Effector CD8-positive, alpha-beta T cell (primary cell): ENCODE results near the gene WWOX.

Experiments used
- DNase-seq: peaks from one replicate; lab custom pipeline; 2025; lab: John Stamatoyannopoulos, UW

WWOX gene

DNA sequence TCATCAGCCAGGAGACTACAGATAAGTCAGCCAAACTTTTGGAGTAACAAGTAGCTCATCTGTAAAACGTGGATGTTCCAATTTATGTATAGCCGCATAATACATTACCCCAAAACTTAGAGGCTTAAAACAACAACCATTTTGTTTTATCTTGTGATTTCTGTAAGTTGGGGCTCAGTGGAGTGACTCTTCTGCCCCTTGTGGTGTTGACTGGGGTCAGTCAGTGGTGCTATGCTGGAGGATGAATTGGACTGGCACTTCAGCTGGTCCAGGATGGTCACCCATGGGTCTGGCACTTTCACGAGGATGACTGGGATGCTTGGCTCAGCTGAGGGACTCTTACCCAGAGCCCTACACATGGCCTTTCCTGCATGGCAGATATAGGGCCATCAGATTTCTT, 172.5 kb downstream of the WWOX start:
- DNase-seq = no peak

DNA sequence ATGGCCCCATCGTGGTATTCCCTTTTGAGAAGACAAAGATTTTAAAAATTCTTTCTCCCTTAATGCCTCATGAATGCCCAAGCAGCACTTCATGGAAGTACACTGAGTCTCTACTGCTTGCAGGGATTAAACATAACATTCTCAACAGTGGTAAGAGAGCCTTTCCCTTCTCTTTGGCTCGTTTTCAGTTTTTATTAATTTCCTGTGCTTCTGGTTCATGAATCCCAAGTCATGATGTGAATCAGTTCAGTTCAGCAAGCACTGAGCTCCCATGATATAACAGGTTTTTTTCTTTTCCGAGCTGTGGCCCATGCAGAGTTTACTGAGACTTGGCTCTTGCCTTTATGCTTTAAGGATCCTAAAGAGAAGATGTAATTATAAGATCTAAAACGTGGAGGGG, 175.3 kb downstream of the WWOX start:
- DNase-seq = no peak

DNA sequence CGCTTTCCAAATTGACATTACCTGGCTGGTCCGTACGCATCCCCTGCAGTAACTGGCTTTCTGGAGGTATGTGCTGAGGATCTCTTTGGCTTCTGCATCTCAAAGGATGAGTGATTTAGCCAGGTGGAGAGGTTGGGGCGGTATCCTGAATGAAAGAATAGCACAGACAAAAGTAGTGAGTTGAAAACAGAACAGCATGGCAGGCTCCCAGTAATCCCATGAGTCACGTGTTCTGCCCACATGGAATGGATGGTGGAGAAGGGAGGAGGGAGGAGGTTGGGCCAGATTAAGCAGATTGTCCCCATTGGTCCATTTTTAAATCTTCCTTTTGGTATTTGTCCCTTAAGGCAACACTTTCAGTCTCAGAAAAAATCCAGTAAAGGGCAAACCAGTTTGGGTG, 176.0 kb downstream of the WWOX start:
- no peak for DNase-seq

DNA sequence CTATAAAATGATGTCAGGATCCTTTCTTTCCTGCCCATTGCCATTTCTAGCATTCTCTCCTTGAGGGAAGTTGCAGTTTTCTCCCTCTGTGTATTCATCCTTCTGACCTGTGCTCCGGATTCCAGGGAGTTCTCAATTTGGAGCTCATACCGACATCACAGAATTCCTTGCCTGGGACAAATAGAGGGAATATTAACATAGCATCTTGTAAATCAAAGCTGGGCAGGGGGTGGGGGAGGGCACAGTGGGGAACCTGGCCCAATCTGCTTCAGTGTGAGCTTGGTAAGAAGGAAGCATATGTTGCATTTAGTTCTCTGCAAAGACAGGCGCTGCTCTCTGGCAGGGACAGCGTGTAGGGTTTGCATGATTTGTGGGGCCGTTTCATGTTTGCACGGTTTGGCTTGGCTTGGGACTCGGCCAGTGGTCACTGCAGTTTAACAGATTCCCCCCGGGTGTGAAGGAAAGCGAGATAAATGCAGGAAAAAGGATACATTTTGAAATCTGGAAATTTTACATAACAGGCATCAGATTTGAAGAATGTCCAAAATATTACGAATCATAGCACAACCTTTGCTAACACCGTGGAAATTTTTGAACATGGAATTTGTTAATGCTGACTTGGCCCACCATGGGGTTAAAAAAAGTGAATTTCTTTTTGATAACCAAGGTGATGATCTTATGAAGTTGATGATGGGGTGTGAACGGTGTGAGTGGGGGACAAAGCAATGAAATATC, 178.0 kb downstream of the WWOX start:
- no peak for DNase-seq

DNA sequence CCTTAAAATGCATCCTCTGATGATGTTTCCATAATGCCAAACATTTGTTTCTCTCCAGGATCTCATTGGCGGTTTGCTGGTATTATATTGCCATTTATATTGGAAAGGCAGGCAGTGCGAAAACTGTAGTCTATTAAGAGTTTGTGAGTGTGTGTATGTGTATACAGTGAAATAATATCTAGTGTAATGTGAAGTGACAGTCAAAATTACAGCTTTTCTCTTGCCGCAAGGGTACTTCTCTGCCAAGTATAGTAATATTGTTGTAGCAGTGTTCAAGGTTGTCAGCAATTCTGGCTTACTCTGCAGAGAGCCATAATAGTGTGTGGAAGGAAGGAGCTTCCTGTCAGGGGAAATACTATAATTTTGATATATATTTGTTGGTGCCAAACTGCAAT, 178.6 kb downstream of the WWOX start:
- DNase-seq = no peak

DNA sequence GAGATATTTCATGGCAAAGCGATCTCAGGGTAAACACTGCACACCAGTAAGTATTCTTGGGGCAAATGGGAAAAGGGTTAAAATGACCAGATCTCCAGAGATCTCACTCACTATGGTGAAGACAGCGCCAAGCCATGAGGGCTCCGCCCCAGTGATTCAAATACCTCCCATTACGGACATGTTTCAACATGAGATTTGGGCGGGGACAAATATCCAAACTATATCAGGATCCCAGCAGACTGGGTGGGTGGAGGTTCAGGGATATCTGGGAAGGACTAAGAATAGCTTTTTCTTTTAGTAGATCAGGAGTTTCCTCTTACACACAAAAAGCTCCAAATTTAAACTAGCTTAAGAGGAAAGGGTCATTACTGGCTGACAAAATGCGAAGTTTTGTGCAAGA, 181.7 kb downstream of the WWOX start:
- no peak for DNase-seq

DNA sequence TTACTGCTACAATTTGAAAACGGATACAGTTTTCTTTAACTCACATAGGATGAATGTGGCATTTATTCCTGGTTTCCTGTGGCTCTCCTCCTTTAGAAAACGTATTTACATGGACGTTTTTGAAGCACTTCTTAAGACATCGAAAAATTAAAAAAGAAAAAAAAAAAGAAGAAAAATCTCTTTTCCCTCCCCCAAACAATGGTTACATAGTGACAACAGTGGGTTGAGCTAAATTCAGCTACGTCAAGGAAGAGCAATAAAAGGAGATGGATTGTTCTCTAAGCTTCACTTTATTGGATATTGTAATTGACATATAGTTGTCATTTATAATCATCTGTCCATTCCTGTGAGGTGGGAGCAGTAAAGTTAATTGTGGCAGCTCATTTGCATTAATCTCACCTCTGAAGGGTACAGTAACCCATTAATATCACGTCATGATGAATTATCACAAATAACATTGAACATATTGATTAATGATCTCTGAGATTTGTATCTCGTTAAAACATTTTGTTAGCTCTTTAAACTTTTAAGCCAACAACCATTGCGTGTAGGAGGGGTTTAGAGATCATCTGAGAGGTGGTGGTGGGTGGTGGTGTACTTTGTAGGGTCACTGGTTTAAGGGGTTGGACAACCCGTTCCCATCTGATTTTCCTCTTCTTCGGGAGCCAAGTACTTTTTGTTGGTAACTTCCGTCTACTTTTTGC, 184.2 kb downstream of the WWOX start:
- no peak for DNase-seq

DNA sequence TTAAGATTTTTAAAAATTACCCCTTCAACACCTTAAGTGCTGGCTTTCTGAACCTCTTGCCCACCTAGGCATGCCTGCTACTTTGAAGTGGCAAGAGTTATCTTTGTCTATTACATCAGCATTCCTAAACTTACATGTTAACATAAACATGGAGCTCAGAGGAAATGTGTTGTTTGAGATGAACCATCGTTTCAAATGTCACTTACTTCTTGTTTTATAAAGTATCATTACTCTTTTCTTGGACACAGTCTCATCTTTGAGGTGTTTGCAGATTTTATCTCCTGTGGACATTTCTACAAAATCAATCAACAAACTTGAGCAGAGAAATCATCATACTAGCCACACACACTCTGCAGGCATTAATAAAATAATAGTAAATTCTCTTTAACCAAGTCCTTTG, 184.9 kb downstream of the WWOX start:
- DNase-seq = no peak

DNA sequence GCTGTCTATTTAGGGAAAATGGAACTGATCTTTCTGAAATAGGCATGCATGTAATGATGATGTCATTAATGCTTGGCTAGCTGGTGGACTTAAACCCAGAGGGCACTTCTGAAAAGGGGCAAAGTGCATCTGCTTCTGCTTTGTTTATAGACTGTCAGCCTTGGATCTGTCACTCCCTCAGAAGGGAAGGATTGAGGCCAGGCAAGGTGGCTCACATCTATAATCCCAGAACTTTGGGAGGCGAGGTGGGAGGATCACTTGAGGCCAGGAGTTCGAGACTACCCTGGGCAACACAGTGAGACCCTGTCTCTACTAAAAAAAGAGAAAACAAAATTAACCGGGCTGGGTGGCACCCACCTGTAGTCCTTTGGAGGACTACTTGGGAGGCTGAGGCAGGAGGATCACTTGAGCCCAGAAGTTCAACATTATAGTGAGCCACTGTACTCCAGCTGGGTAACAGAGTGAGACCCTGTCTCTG, 185.5 kb downstream of the WWOX start:
- no peak for DNase-seq

DNA sequence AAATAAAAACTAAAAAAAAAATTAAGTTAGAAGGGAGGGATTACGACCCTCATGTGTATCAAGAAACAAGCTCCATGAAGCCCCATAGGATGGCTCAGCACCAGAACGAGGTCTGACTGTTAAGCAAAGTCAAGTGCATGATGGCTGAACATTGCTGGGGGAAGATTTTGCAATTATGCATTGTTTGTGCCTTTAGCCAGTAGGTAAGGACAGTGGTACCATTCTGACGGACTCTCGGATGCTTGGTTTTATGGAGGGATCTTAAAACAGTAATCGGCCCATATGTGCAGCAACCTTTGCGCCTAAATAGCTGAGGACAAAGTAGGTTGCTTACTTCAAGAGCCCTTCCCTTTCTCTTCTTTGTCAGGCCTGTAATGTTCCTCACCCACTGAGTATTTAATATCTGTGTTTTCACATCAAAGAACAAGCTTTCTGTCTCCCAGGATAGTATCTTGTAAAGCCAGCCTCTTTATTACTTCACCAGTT, 186.0 kb downstream of the WWOX start:
- no peak for DNase-seq

DNA sequence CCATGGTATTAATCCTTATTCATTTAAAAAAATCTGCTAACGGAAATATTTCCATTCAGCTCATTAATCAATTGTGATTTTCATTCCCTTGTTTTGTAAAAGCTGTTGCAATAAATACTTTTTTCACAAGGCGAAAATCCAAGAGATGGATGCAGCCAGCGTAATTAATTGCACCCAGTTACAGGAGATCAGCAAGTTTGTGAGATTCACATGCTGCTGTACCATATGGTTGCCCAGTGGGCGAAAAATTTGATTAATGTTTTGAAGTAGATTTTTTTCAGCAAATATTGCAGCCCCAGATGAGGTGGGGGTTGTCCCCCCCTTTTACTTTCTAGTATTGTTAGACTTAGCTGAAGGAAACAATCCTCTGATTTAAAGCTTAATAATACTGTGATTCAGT, 186.6 kb downstream of the WWOX start:
- DNase-seq = no peak

DNA sequence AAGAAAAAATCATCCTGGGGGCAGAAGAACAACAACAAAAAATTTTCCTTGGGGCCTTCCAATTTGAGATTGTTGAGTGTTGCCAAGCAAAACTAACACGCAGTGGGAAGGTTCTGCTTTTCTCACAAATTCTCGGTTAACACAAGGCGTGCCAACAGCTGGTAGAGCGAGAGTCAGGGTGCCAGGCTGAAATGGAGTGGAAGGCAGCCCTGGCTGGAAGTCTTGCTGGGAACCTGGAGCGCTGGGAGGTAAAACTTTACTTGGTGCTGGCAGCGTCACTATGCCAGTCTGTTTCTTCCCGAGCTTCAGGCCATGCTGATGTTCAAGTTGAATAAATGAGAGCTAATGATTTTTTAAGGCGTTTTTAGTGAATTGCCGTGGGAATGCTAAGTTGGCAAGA, 189.4 kb downstream of the WWOX start:
- no peak for DNase-seq

DNA sequence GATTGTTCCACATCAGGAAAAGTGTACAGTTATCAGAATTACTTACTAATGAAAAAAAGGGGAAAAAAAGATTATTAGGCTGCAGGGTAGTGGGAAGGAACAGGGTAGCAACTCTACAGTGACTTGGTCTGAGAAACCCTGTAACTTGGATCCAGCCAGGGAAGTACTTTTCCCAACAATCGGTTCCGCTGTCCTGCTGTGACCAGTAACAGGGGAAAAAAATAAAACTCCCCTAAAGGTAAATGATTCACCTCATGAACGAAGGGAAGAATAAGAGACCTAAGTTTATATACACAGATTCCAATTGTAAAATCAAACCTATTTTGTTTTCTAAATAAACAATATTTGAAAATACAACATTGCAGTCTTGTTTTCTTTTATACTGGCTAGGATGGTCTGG, 189.9 kb downstream of the WWOX start:
- no peak for DNase-seq

DNA sequence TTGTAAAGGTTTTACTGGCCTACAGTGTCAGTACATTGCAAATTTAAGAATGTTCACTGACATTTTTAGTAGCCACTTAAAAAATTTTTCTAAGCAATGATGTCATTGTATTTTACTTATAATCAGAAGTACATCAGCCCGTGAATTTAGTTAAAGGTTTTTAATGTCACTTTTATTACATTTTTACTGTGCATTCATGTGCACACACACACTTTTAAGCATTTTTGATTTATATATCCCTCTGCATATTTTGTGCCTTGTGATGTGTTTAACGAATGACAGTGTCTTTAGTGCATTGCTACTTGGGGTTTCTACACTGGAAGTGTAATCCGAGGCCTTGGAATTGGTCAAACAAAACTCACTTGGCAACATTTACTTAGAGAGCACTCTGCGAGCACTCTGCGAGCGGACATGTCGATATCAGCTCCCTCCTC, 190.4 kb downstream of the WWOX start:
- no peak for DNase-seq

DNA sequence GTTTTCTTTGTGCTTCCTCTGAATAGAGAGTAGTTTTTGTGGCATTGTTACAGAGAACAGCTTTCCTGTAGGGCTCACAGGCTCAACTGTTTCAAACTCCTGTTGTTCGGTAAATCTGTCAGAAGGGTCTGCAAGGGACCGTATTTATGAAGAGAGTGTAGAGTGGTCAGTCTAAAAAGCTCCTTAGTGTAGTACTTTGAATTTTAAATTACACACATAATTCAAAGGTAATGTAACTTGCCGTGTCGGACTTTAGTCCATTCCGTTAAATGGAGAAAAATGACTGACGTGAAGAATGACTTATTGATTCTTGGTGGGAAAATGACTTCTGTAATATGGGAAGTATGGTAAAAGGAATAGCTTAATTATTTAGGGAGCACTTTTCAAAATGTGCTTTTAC, 190.9 kb downstream of the WWOX start:
- DNase-seq = no peak

DNA sequence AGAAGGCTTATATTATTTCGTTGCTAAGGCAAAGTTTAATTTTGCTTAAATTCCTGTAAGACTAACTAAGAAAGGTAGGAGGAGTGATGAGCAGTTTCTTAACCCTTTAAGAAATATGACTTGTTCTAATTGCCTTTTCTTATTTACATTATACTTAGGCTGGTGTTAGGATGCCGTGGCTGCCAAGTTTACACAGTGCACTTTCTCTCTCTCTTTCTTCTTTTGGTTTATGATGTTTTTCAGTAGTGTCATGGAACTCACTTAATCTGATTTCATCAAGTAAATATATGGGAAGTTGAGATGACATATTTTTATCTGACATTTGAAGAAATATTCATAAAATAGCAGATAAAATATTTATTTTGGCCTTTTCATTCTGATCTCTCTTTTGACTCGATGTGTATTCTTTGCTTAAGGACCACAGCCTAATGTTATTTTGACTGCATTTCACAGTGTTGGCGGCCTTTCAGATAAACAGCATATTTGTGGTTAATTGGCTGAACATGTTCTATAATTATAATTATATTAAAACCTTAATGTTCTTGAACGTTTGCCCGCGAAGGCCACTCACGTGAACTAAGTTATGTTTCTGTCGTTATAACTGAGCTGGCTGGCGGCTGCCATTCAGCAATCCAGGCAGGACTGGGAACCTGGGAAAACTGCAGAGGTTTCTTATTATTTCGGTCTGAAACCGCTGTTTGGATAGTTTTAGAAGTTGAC, 191.6 kb downstream of the WWOX start:
- no peak for DNase-seq

DNA sequence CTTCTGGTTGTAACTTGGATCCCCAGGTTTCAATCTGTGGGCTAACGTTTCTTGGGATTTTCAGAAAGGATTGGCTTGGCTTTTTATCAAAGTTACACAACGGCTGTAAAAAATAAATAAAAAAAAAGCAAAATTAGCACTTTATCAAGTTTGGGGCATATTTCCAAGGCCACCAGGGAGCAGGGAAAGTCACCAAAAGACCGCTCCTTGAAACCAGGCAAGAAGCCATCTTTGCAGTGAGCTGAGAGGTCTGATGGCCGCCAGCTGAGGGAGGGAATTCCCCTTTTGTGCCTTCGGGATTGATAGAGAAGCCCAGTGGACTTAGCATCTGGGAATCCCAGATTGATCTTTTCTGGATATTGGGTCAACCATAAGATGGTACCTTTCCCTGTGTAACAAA, 192.2 kb downstream of the WWOX start:
- no peak for DNase-seq

DNA sequence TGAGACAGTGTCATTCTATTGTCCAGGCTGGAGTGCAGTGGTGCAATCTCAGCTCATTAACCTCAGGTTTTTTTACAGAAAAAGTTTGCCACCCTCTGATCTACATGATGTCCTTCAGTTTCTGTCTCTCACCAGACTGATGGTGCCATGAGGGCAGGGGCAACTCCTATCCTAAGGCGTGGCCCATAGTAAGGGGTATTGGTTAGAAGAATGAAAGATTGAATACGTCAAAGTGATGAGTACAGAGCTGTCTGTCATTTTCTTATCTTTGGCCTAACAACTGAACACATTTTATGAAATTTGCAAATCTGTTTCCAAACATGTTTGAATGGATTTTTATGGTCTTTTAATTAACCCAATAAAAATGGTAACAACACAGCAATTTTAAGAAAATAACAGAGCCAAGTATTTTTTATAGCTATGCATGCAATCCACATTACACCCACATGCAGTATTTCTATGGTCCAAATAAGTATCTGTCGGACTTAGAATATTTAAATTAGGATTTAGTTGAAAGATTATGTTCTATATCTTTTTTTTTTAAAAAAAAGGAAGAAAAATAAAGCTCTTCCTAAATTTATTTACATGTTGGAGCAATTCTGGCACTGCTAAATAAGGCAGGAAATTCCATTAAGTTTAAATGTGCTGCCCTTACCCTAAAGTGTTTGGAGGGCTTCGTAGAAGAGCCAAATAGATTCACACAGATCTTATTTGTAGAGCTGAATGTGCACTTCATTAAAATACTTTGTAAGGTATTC, 192.8 kb downstream of the WWOX start:
- no peak for DNase-seq

DNA sequence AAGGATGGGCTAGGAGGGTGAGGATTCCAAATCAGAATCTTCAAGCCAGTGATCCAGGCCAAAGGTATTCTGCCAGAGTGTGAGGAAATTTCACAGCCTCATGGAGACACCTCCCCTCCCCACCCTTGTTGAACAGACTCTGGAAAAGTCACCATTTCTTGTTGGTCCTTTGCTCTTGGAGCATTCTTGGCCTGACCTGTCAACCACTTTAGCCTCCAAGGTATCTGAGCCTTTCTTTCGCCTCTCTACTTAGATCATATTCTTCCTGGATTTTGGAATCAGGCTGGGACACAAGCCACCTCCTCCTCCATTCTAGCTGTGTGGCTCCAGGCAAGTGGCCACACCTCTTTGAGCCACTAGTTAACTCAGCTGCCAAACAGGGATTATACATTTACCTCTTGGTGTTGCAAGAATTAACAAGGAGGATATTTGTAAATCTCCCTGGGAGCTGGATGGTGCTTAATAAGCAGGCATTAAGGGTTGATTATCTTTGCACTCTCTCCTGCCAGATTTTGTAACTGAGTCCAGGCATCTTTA, 193.5 kb downstream of the WWOX start:
- no peak for DNase-seq

DNA sequence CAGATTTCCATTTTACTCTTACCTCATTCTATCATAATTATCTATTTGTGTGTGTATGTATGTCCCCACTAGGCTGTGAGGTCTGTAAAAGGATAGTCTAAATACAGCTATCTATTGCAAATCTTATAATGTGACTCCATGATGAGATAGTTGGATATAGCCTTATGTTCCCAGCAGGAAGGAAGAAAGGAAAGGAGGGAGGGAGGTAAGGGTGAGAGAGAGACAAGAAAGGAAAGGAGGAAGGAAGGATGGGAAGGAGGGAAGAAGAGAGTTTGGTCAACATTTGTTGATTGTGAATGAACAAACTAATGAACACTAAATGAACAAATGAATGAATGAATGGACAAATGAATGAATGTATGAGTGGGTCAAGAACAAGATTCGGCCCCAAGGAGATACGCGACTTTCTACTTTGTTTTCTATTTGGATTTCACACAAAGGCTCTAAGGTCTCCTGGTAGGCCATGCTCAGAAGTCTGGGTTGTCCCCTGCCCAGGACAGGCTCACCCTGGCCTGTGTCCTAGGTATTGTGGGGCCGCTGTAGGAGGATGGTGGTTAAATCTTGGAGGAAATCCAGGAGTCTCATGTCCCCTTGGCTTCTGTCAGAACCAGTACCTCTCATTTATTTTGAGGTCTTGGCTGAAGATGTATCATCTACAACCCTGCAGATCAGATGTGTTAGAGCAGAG, 195.2 kb downstream of the WWOX start:
- DNase-seq = no peak

DNA sequence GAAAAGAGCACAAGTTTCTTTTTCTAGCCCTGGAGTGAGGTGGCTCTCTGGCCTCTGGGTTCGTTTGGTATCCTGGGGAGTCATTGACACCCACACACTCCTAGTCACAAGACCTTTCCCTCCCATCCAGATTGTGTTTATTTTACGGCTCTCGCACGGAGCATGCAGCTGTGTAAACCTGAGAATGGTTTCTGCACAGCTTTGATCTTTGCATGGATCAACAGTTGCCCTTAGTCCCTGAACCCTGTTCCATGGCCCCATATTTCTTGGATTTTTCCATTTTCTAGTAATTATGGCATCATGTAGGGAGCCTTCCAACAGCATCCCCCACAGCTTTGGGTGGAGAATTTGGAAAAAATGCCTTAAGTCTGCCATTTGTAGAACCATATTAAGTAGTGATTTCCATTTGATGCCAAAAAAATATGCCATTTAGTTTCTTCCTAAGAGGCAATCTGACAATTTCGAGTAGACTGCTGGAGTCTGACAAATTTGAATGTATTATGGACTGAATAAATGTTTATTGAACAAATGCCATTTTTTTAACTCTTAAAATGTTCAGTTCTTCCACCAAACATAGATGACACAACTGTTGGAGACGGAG, 197.7 kb downstream of the WWOX start:
- DNase-seq = no peak
